SK-N-SH treated with all-trans-retinoic acid at 6 μM for 48 hours (cell line): ENCODE data around the gene SLC7A7.

Experiments
- ATAC-seq: fragments of 200-7000 bp; cut with Tn5 transposase; 3 replicates; pipeline ENCODE4 v1.9.1; 2020; ENCODE audit warnings: mild to moderate bottlenecking, moderate library complexity
- ARNTL ChIP-seq: fragments of 450-650 bp; formaldehyde crosslinking; IDR thresholded peaks from 2 replicates; pipeline ENCODE4 v1.5.0; 2020; ENCODE audit warnings: low read depth, mild to moderate bottlenecking, moderate library complexity, borderline replicate concordance
- BACH2 ChIP-seq: fragments of 250-450 bp; sonication (Bioruptor Pico); IDR thresholded peaks from 2 replicates; pipeline ENCODE4 v1.9.0; 2021; ENCODE audit warnings: mild to moderate bottlenecking, borderline replicate concordance
- CREB5 ChIP-seq: fragments of 250-450 bp; sonication (Bioruptor Pico); IDR thresholded peaks from 2 replicates; pipeline ENCODE4 v1.5.1; 2020; ENCODE audit warnings: low read depth, mild to moderate bottlenecking, moderate library complexity
- CSDC2 ChIP-seq: fragments of 250-450 bp; sonication (Bioruptor Pico); IDR thresholded peaks from 2 replicates; pipeline ENCODE4 v1.5.0; 2020; ENCODE audit warnings: mild to moderate bottlenecking, moderate library complexity
- CSRNP3 ChIP-seq: fragments of 250-450 bp; sonication (Bioruptor Pico); IDR thresholded peaks from 2 replicates; pipeline ENCODE4 v1.5.1; 2021; ENCODE audit warnings: mild to moderate bottlenecking, moderate library complexity
- ESRRG ChIP-seq: fragments of 250-450 bp; sonication (Bioruptor Pico); IDR thresholded peaks from 2 replicates; pipeline ENCODE4 v1.6.1; 2021; ENCODE audit warnings: mild to moderate bottlenecking
- GLIS3 ChIP-seq: fragments of 250-450 bp; sonication (Bioruptor Pico); IDR thresholded peaks from 2 replicates; pipeline ENCODE4 v1.5.0; 2020; ENCODE audit warnings: mild to moderate bottlenecking, moderate library complexity
- ISL1 ChIP-seq: fragments of 250-450 bp; sonication (Bioruptor Pico); IDR thresholded peaks from 2 replicates; pipeline ENCODE4 v2.1.2; 2022; ENCODE audit warnings: mild to moderate bottlenecking, moderate library complexity
- PATZ1 ChIP-seq: fragments of 250-450 bp; sonication (Bioruptor Pico); IDR thresholded peaks from 2 replicates; pipeline ENCODE4 v1.8.0; 2020; ENCODE audit warnings: mild to moderate bottlenecking, moderate library complexity, borderline replicate concordance
- POU6F1 ChIP-seq: fragments of 250-450 bp; sonication (Bioruptor Pico); IDR thresholded peaks from 2 replicates; pipeline ENCODE4 v1.8.0; 2021; ENCODE audit warnings: low read depth, mild to moderate bottlenecking, moderate library complexity, borderline replicate concordance
- PPARA ChIP-seq: fragments of 250-450 bp; sonication (Bioruptor Pico); IDR thresholded peaks from 2 replicates; pipeline ENCODE4 v1.5.0; 2020; ENCODE audit warnings: mild to moderate bottlenecking, borderline replicate concordance
- RARB ChIP-seq: fragments of 250-450 bp; sonication (Bioruptor Pico); IDR thresholded peaks from 2 replicates; pipeline ENCODE4 v1.8.0; 2021; ENCODE audit warnings: mild to moderate bottlenecking, moderate library complexity
- SNAI2 ChIP-seq: fragments of 250-450 bp; sonication (Bioruptor Pico); IDR thresholded peaks from 2 replicates; pipeline ENCODE4 v1.5.0; 2020; ENCODE audit warnings: mild to moderate bottlenecking, moderate library complexity
- TCF4 ChIP-seq: fragments of 250-450 bp; sonication (Bioruptor Pico); IDR thresholded peaks from 2 replicates; pipeline ENCODE4 v1.8.0; 2021; ENCODE audit warnings: mild to moderate bottlenecking, moderate library complexity, borderline replicate concordance
- TSHZ2 ChIP-seq: fragments of 250-450 bp; sonication (Bioruptor Pico); IDR thresholded peaks from 2 replicates; pipeline ENCODE4 v1.5.0; 2020; ENCODE audit warnings: mild to moderate bottlenecking, moderate library complexity
- ZC3H10 ChIP-seq: fragments of 250-450 bp; sonication (Bioruptor Pico); IDR thresholded peaks from 2 replicates; pipeline ENCODE4 v1.5.1; 2021; ENCODE audit warnings: mild to moderate bottlenecking, moderate library complexity
- ZFP3 ChIP-seq: fragments of 250-450 bp; sonication (Bioruptor Pico); IDR thresholded peaks from 2 replicates; pipeline ENCODE4 v1.5.0; 2020; ENCODE audit warnings: mild to moderate bottlenecking, moderate library complexity
- ZNF8 ChIP-seq: fragments of 450-650 bp; formaldehyde crosslinking; IDR thresholded peaks from 2 replicates; pipeline ENCODE4 v1.5.0; 2020; ENCODE audit warnings: mild to moderate bottlenecking, moderate library complexity

Gene SLC7A7

GRCh38 chr14:22773162-22774010 is 41.8 kb downstream of the SLC7A7 start (continued):
- no peak for TF ChIP-seq PATZ1 (CRISPR knock-in tag)
- TF ChIP-seq, all 23 proteins: peak for 0

- TF ChIP-seq POU6F1 (CRISPR knock-in tag), result no peak
- no peak for TF ChIP-seq RARB (CRISPR knock-in tag)
- no peak for TF ChIP-seq GLIS3 (CRISPR knock-in tag)
- no peak for TF ChIP-seq TCF4
- TF ChIP-seq ISL1 (CRISPR knock-in tag), result no peak
- no peak for TF ChIP-seq BACH2 (CRISPR knock-in tag)
- no peak for TF ChIP-seq ARNTL (CRISPR knock-in tag)
- TF ChIP-seq CREB5, result no peak
- no peak for TF ChIP-seq ZC3H10
- TF ChIP-seq CSRNP3 (CRISPR knock-in tag), result no peak
- no peak for TF ChIP-seq ESRRG (CRISPR knock-in tag)
- no peak for TF ChIP-seq ZNF8 (CRISPR knock-in tag)
- no peak for ATAC-seq
These were observed 42.5 kb downstream of the SLC7A7 start for GRCh38 chr14:22772725-22773124.

GRCh38 chr14:22770481-22771187 is 44.6 kb downstream of the SLC7A7 start:
- no peak for ATAC-seq
- no peak for TF ChIP-seq CSDC2 (CRISPR knock-in tag)
- no peak for TF ChIP-seq GLIS3 (CRISPR knock-in tag)
- TF ChIP-seq ZFP3 (CRISPR knock-in tag), result no peak

GRCh38 chr14:22769369-22769768 is 45.9 kb downstream of the SLC7A7 start:
- ATAC-seq, result no peak
- TF ChIP-seq ZC3H10 (no peak), ZFP3 (CRISPR knock-in tag) (no peak), ISL1 (CRISPR knock-in tag) (no peak), PPARA (no peak), RARB (CRISPR knock-in tag) (no peak), CSDC2 (CRISPR knock-in tag) (no peak), TSHZ2 (CRISPR knock-in tag) (no peak), CREB5 (no peak), ARNTL (CRISPR knock-in tag) (no peak), SNAI2 (no peak)
